ENCODE data around the gene GGTLC2.
"Not testable (repeated sequence)": the region's sequence is repeated elsewhere in the genome, so short reads cannot be mapped to it uniquely, and the experiment has no call there.

- not testable (repeated sequence) for TF ChIP-seq EZH2 (IDR thresholded peaks at IDR 0.05; ENCODE audit: insufficient read depth, poor library complexity, severe bottlenecking); EZH2phosphoT487 (IDR thresholded peaks at IDR 0.05; ENCODE audit: insufficient read depth, low read depth)
Observed at GRCh38 chr22:22650803-22651515, 6.5 kb downstream of the GGTLC2 start.
